ENCODE data around the gene EPS8L2. TPM values are rescaled to one million over a fixed set of nuclear protein-coding genes. Genes with fewer than 3 reads are reported as not detected.
A peak's percentile ranks its signal among the peaks of the same experiment; 100 is the strongest.

The EPS8L2 gene
- total and polyA plus RNA-seq, 9 of the 15 experiments (the other 6 are each of a cell fraction or from before 2014, with no cell fraction given) = 0.75 to 17.0 (median 3.7) TPM

- TF ChIP-seq ZNF830 (CRISPR knock-in tag; IDR thresholded peaks at IDR 0.05) = no peak
- 0 out of 2 replicates have a peak, but pooled peaks have one; percentile 13 for TF ChIP-seq ZNF766 (CRISPR knock-in tag; conservative IDR thresholded peaks at IDR 0.05)
- TF ChIP-seq ZNF253 (CRISPR knock-in tag; conservative IDR thresholded peaks at IDR 0.05) = no peak
- TF ChIP-seq ARHGAP35 (IDR thresholded peaks at IDR 0.05; ENCODE audit: partially characterized antibody) = no peak
- TF ChIP-seq EHMT2 (IDR thresholded peaks at IDR 0.05) = no peak
- no peak for TF ChIP-seq HDAC2 (IDR thresholded peaks at IDR 0.05)
- TF ChIP-seq MCM5 (IDR thresholded peaks at IDR 0.05; ENCODE audit: low read depth) = no peak
- TF ChIP-seq E2F4 (CRISPR knock-in tag; IDR thresholded peaks at IDR 0.05; ENCODE audit: low read depth) = no peak
- no peak for TF ChIP-seq ZFP30 (CRISPR knock-in tag; IDR thresholded peaks at IDR 0.05; ENCODE audit: borderline replicate concordance)
- peak in 1 of 2 experiments; percentile 68; a peak in 1 of 4 replicates for TF ChIP-seq HDAC1 (IDR thresholded peaks at IDR 0.05)
- no peak for TF ChIP-seq MCM3 (IDR thresholded peaks at IDR 0.05)
- no peak for TF ChIP-seq FOXJ3 (CRISPR knock-in tag; IDR thresholded peaks at IDR 0.05)
- TF ChIP-seq MYC (IDR thresholded peaks at IDR 0.05; ENCODE audit: low read depth, low read length) = no peak; the same call in 1 of the 2 replicates
- no peak for TF ChIP-seq MYC (CRISPR knock-in tag; IDR thresholded peaks at IDR 0.05; ENCODE audit: borderline replicate concordance, low read depth)
- no peak for TF ChIP-seq PTBP1 (IDR thresholded peaks at IDR 0.05; ENCODE audit: low read depth, low read length)
- peak; percentile 22; the same call in 1 of the 2 replicates for TF ChIP-seq NR3C1 (CRISPR knock-in tag; IDR thresholded peaks at IDR 0.05)
- no peak for TF ChIP-seq RHOXF2B (CRISPR knock-in tag; conservative IDR thresholded peaks at IDR 0.05)
- TF ChIP-seq MEIS2 (IDR thresholded peaks at IDR 0.05; ENCODE audit: partially characterized antibody) = peak; percentile 64
- no peak for TF ChIP-seq NR2C1 (IDR thresholded peaks at IDR 0.05)
- TF ChIP-seq NR2C1 (tag; IDR thresholded peaks at IDR 0.05) = no peak
- no peak for TF ChIP-seq MLX (CRISPR knock-in tag; conservative IDR thresholded peaks at IDR 0.05)
- peak in 1 of 2 experiments; percentile 52; a peak in 1 of 4 replicates for TF ChIP-seq NONO (IDR thresholded peaks at IDR 0.05; ENCODE audit: low read depth in 2 of 2, low read length in 1 of 2)
- no peak for TF ChIP-seq TRIM24 (IDR thresholded peaks at IDR 0.05)
- no peak for TF ChIP-seq PHB2 (IDR thresholded peaks at IDR 0.05; ENCODE audit: low read depth)
- no peak for TF ChIP-seq ZNF311 (CRISPR knock-in tag; IDR thresholded peaks at IDR 0.05)
- no peak for TF ChIP-seq YY1 (IDR thresholded peaks at IDR 0.05; ENCODE audit: borderline replicate concordance in 1 of 3, control insufficient read depth in 1 of 3, extremely low read depth in 1 of 3, insufficient read depth in 3 of 3, insufficient read length in 1 of 3, insufficient replicate concordance in 2 of 3, low read depth in 1 of 3, low read length in 2 of 3)
- no peak for TF ChIP-seq C11orf30 (IDR thresholded peaks at IDR 0.05; ENCODE audit: low read depth)
- no peak for TF ChIP-seq ZNF57 (CRISPR knock-in tag; IDR thresholded peaks at IDR 0.05)
- peak; percentile 24 for TF ChIP-seq ZNF146 (CRISPR knock-in tag; IDR thresholded peaks at IDR 0.05; ENCODE audit: unreplicated experiment)
- TF ChIP-seq ELF2 (CRISPR knock-in tag; IDR thresholded peaks at IDR 0.05) = no peak
Measured at GRCh38 chr11:747158-748006, 41.4 kb downstream of the EPS8L2 start, which contains the start of gene TALDO1 (continued).
